Mucosa of stomach (tissue), 1 donor: ENCODE data around the gene FBP2.

Experiments used
- H3K27me3 ChIP-seq: one replicate; pipeline ENCODE4 v1.7.0; 2013; ENCODE audit warnings: mild to moderate bottlenecking, low read length; ENCODE audit not compliant: control insufficient read depth, insufficient read depth
- H3K36me3 ChIP-seq: one replicate; pipeline ENCODE4 v1.7.0; 2013; ENCODE audit warnings: low read length; ENCODE audit not compliant: control insufficient read depth, insufficient read depth
- H3K4me1 ChIP-seq: one replicate; pipeline ENCODE4 v1.7.0; 2013; ENCODE audit warnings: mild to moderate bottlenecking, low read length; ENCODE audit not compliant: control insufficient read depth, insufficient read depth
- H3K4me3 ChIP-seq: one replicate; pipeline ENCODE4 v1.7.0; 2013; ENCODE audit warnings: low read length
- H3K9ac ChIP-seq: one replicate; pipeline ENCODE4 v1.7.0; 2013; ENCODE audit warnings: mild to moderate bottlenecking, low read length, moderate library complexity
- H3K9me3 ChIP-seq: one replicate; pipeline ENCODE4 v1.7.0; 2013; ENCODE audit warnings: mild to moderate bottlenecking, low read length, moderate library complexity; ENCODE audit not compliant: control insufficient read depth
- donor health status: Pancreatic carcinoma.

Gene FBP2

GRCh38 chr9:94593459-94594345 is at the start of gene FBP2:
FBP2 (minus strand) TSS chr9:94593824; CDS start chr9:94593726, 98 bp downstream.
- peak within 1 kb of the TSS; percentile 16 for H3K4me3 ChIP-seq
- H3K4me1 ChIP-seq, result peaks cover 19% of the 10 kb centered on the region
- no peaks in the 10 kb centered on the region for H3K9me3 ChIP-seq
- peak within 1 kb of the TSS; percentile 47 for H3K9ac ChIP-seq
- H3K27me3 ChIP-seq, result no peaks in the 10 kb centered on the region
- no peaks in the 10 kb centered on the region for H3K36me3 ChIP-seq

GRCh38 chr9:94643176-94643575 is 49.6 kb upstream of the FBP2 start:
- no peaks in the 10 kb centered on the region for H3K9me3 ChIP-seq
- H3K4me1 ChIP-seq, result peaks cover 33% of the 10 kb centered on the region
- no peak overlapping the region for H3K4me3 ChIP-seq
- no peak overlapping the region for H3K9ac ChIP-seq
- H3K27me3 ChIP-seq, result no peaks in the 10 kb centered on the region
- no peaks in the 10 kb centered on the region for H3K36me3 ChIP-seq

GRCh38 chr9:94642501-94642900 is 48.9 kb upstream of the FBP2 start:
- H3K4me3 ChIP-seq, result no peak overlapping the region
- no peaks in the 10 kb centered on the region for H3K9me3 ChIP-seq
- H3K36me3 ChIP-seq, result no peaks in the 10 kb centered on the region
- peaks cover 27% of the 10 kb centered on the region for H3K4me1 ChIP-seq
- H3K27me3 ChIP-seq, result no peaks in the 10 kb centered on the region
- H3K9ac ChIP-seq, result no peak overlapping the region

GRCh38 chr9:94639999-94640376 is 46.4 kb upstream of the FBP2 start:
- peaks cover 22% of the 10 kb centered on the region for H3K4me1 ChIP-seq
- H3K36me3 ChIP-seq, result no peaks in the 10 kb centered on the region
- H3K9me3 ChIP-seq, result no peaks in the 10 kb centered on the region
- no peaks in the 10 kb centered on the region for H3K27me3 ChIP-seq
- H3K4me3 ChIP-seq, result peak overlapping the region; percentile 76
- peak overlapping the region; percentile 86 for H3K9ac ChIP-seq

- Histone ChIP-seq H3K27me3 (no peaks in the 10 kb centered on the region), H3K9me3 (no peaks in the 10 kb centered on the region), H3K36me3 (no peaks in the 10 kb centered on the region), H3K4me3 (peak within 1 kb of the TSS; percentile 76), H3K9ac (peak within 1 kb of the TSS; percentile 86), H3K4me1 (peaks cover 22% of the 10 kb centered on the region)
These were observed 45.7 kb upstream of the FBP2 start, which contains the start of gene FBP1 for GRCh38 chr9:94639061-94639998. FBP1 (minus strand) TSS chr9:94639518; CDS start chr9:94639310, 208 bp downstream.

- Histone ChIP-seq H3K4me3 (peak overlapping the region; percentile 72), H3K27me3 (no peaks in the 10 kb centered on the region), H3K9ac (peak overlapping the region; percentile 86), H3K4me1 (peaks cover 16% of the 10 kb centered on the region), H3K36me3 (no peaks in the 10 kb centered on the region), H3K9me3 (no peaks in the 10 kb centered on the region)
These were observed 44.9 kb upstream of the FBP2 start for GRCh38 chr9:94638335-94639060.

- H3K4me1 ChIP-seq, result peaks cover 50% of the 10 kb centered on the region
- H3K36me3 ChIP-seq, result no peaks in the 10 kb centered on the region
- H3K4me3 ChIP-seq, result no peak overlapping the region
- H3K9ac ChIP-seq, result no peak overlapping the region
- no peaks in the 10 kb centered on the region for H3K27me3 ChIP-seq
- no peaks in the 10 kb centered on the region for H3K9me3 ChIP-seq
These were observed 39.1 kb upstream of the FBP2 start for GRCh38 chr9:94632737-94633136.

GRCh38 chr9:94631599-94631998 is 38.0 kb upstream of the FBP2 start:
- H3K4me3 ChIP-seq, result no peak overlapping the region
- H3K27me3 ChIP-seq, result no peaks in the 10 kb centered on the region
- no peaks in the 10 kb centered on the region for H3K36me3 ChIP-seq
- H3K9me3 ChIP-seq, result no peaks in the 10 kb centered on the region
- peak overlapping the region; percentile 28 for H3K9ac ChIP-seq
- H3K4me1 ChIP-seq, result peaks cover 50% of the 10 kb centered on the region

- Histone ChIP-seq H3K4me3 (no peak overlapping the region), H3K36me3 (no peaks in the 10 kb centered on the region), H3K9me3 (no peaks in the 10 kb centered on the region), H3K4me1 (peaks cover 50% of the 10 kb centered on the region), H3K27me3 (no peaks in the 10 kb centered on the region), H3K9ac (no peak overlapping the region)
These were observed 37.2 kb upstream of the FBP2 start for GRCh38 chr9:94630833-94631232.

GRCh38 chr9:94630281-94630680 is 36.7 kb upstream of the FBP2 start:
- Histone ChIP-seq H3K4me3 (no peak overlapping the region), H3K9ac (no peak overlapping the region), H3K36me3 (no peaks in the 10 kb centered on the region), H3K4me1 (peaks cover 50% of the 10 kb centered on the region), H3K9me3 (no peaks in the 10 kb centered on the region), H3K27me3 (no peaks in the 10 kb centered on the region)

- peaks cover 47% of the 10 kb centered on the region for H3K4me1 ChIP-seq
- no peak overlapping the region for H3K4me3 ChIP-seq
- no peak overlapping the region for H3K9ac ChIP-seq
- no peaks in the 10 kb centered on the region for H3K27me3 ChIP-seq
- no peaks in the 10 kb centered on the region for H3K9me3 ChIP-seq
- H3K36me3 ChIP-seq, result no peaks in the 10 kb centered on the region
These were observed 33.7 kb upstream of the FBP2 start for GRCh38 chr9:94627287-94627686.
